Measurements from ENCODE around the gene ITIH3.

DNA sequence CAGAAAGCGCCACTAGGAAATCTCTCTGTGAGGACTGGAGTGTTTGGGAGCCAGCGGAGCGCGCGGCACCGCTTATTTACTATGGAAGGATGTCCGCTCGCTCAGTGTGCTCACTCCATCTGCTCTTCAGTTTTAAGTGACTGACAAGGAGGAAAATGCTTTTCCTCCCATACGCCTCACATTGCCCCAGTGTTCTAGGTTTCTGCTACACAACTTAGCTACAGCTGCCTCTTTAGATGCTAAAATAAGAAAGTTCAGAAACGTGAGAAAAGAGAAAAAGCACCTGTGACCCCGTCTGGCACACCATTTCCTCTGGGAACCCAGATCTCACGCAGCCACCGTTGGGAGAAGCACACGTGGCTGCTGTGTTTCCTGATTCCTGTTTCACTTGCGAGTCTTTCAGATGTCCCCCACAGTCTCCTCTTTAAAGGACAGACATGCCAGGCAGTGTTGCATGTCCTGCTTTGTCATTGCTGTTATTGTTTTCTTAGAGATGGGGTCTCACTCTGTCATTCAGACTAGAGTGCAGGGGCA, 51.9 kb downstream of the ITIH3 start:
- no peak for TF ChIP-seq NFRKB (IDR thresholded peaks at IDR 0.05)
- TF ChIP-seq ELF4 (IDR thresholded peaks at IDR 0.05) = no peak
- TF ChIP-seq BHLHE40 (IDR thresholded peaks at IDR 0.05; ENCODE audit: borderline replicate concordance) = no peak
- TF ChIP-seq TARDBP (IDR thresholded peaks at IDR 0.05) = no peak
- no peak for TF ChIP-seq FOXK2 (IDR thresholded peaks at IDR 0.05)
- no peak for TF ChIP-seq HDGF (IDR thresholded peaks at IDR 0.05; ENCODE audit: borderline replicate concordance)
- no peak for TF ChIP-seq ARNT (IDR thresholded peaks at IDR 0.05)
- TF ChIP-seq FOXM1 (IDR thresholded peaks at IDR 0.05; ENCODE audit: borderline replicate concordance) = no peak

Data from HEK293T (cell line).